Endothelial cell of umbilical vein (primary cell): ENCODE results near the gene TLR5.

Experiments
- CTCF ChIP-seq, 2 donors: IDR thresholded peaks; 1 replicate in 1 of 2; 2 replicates in 1 of 2; pipeline ENCODE4 v1.5.1; 2011; ENCODE audit warnings: low read length in 2 of 2, mild to moderate bottlenecking in 2 of 2, moderate library complexity in 2 of 2, control low read depth in 1 of 2, inconsistent platforms in 1 of 2, low read depth in 1 of 2; ENCODE audit not compliant: insufficient read depth in 1 of 2; ENCODE audit errors: extremely low read depth in 1 of 2
- MAX ChIP-seq: IDR thresholded peaks from 2 replicates; pipeline ENCODE4 v1.6.1; 2011; ENCODE audit not compliant: insufficient read depth, insufficient read length
- MYC ChIP-seq: IDR thresholded peaks from one replicate; pipeline ENCODE4 v1.6.1; 2011; ENCODE audit warnings: mild to moderate bottlenecking, low read depth, low read length
- POLR2AphosphoS5 ChIP-seq: IDR thresholded peaks from 2 replicates; pipeline ENCODE4 v1.6.1; 2012; ENCODE audit warnings: low read depth, mild to moderate bottlenecking, control low read depth, low read length, moderate library complexity; ENCODE audit not compliant: insufficient read depth

GRCh38 chr1:223188618-223189356 is 45.7 kb upstream of the TLR5 start:
- TF ChIP-seq POLR2AphosphoS5 (no peak), CTCF (IDR thresholded peaks at IDR 0.05; ENCODE audit: extremely low read depth in 1 of 2, insufficient read depth in 1 of 2, low read depth in 1 of 2, low read length in 2 of 2) (no peak), MAX (no peak), MYC (no peak)
